HG02571 (cell line): Measurements from ENCODE around the gene TMEM242.

Source experiments
- ATAC-seq: cut with Tn5 transposase; IDR thresholded peaks from one replicate; pipeline ENCODE4 v1.9.1; 2021; ENCODE audit warnings: mild to moderate bottlenecking, moderate library complexity; ENCODE audit not compliant: unreplicated experiment

TMEM242 gene

DNA sequence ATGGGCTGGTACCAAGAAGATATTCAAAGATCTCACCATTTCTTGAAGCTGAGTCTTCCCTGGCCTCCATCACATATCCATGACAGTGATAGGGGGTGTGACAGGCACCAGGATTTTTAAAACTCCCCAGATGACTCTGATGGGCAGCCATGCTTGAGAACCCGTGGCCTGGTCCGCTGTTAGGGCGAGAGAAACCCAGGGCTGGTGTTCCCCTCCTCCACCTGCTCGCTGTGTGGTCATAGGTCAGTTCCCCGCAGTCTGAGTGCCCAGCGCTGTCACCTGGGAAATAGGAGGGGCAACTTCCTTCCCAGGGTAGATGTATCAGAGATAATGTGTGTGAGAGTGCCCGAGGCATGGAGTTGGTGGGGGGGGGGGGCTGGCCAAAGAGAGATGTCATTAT lies 50.9 kb downstream of the TMEM242 start:
- no peak for ATAC-seq

DNA sequence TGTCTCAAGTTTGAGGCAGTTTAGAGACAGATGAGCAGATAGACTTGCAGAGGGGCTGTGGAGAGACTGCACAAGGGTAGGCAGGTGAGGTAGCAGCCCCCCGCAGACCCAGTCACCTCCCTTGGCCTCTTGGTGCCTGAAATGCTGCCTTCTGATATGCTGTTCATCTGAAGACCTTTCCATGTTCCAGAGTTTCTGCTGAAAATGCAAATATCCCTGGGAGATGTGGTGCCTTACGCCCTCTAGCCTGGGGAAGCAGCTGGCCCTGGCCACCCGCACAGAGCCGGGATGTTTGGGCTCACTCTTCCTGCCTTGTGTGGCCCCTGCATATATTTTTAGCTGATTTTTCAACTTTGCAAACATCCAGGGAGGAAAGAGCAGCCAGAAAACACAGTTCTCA lies 51.4 kb downstream of the TMEM242 start:
- ATAC-seq: no peak

DNA sequence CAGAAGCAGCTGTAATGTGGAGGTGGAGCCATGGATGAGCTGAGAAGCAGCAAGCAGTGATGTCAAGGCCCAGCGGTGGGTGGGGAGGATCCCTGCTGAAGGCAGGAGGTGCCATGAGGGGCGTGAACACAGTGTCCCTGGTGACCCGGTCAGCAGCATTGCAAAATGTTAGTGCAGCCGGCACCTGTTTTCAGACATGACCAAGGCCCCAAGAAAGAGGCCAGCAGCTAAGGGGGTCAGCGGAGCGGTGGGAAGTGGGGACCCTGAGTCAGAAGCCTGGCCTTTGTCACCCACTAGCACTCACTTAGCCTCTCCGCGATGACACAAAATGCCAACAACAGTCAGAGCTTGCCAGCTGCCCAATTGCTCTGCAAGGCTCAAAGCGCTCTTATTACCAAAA lies 51.9 kb downstream of the TMEM242 start:
- ATAC-seq: no peak

DNA sequence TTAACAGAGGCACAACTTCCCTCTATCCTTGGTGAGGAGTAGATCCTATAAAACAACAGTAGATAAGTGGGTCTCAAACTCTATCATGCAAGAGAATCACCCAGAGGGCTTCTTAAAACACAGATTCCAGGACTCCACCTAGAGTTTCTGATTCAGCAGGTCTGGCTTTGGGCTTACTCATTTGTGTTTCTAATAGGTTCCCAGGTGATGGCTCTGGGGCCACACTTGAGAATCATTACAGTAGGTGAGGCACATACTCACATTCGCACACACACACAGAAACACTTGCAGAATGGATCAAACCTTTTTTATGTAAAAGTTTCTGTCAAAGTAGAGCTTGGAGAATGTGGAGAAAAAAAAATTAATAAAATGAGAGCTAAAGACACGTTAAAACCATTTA lies 52.4 kb downstream of the TMEM242 start:
- ATAC-seq: no peak

DNA sequence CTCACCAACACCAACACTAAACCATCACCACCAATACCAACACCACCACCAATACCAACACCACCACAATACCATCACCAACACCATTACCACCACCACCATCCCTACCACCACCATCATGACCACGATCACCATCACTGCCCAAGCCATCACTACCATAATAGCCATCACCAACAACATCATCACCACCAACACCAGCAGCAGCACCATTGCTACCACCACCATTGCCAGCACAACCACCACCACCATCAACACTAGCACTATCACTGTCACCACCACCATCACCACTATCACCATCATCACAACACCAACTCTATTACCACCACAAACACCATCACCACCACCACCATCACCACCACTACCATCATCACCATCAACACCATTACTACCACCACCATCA lies 53.0 kb downstream of the TMEM242 start:
- no peak for ATAC-seq

DNA sequence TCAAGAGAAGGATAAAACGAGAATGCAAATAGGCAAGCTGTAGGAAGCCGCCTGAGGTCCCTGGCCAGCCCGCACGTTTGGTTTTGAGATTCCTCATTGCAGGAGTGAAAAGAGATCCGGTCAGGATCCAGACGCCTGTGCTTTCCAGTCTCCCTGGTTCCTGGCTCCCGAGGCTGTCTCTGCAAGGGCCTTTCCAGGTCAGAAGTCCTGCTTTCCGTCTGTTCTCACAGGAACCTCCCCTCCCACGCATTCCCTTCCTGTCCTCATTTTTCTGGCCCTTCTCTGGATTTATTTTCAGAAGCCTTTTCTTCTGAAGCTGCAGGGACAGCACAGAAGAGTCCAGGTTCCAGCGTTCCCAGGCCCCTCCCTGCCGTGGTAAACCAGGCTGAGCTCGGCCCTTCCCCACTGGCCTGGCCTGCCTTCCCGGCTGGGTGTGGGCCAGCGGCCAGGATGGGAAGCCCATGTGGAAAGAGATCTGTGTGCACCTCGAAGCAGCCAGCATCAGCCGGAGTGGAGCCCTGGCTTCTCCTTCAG lies 54.0 kb downstream of the TMEM242 start:
- ATAC-seq: no peak

DNA sequence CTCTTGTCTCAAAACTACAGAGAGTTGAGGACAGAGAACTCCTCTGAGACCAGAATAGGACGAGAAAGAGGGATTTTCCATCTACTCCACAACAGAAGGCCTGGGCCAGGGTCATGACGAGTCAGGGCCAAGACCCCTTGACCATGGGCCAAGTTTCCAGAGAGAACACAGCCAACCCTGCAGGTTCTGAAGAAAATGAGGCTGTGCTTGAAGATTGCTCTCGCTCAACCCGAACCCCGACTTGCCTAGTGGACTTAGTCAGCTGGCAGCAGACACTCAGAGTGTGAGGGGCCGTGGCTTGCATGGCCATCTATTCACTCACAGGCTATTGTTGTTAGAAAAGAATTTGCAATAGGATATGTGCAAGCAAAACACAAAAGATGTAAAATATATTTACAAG lies 54.5 kb downstream of the TMEM242 start:
- no peak for ATAC-seq

DNA sequence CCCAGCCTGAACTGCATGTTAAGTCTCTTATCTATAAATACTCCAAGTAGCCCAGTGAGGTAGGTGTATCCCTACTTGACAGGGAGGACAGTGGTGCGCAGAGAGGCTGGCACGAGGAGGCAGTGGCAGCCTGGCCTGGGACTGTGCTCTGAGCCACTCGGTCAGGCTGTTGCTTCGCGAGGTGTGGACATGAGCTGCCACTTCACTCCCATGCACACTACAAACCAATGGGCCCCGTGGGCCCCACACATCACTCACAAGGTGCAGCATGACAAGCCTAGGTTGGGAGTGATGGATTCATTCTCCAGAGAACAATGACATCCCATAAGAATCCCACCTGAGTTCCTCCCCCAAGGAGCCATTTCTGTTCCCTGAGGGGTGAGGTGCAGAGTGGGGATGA lies 54.9 kb downstream of the TMEM242 start:
- no peak for ATAC-seq

DNA sequence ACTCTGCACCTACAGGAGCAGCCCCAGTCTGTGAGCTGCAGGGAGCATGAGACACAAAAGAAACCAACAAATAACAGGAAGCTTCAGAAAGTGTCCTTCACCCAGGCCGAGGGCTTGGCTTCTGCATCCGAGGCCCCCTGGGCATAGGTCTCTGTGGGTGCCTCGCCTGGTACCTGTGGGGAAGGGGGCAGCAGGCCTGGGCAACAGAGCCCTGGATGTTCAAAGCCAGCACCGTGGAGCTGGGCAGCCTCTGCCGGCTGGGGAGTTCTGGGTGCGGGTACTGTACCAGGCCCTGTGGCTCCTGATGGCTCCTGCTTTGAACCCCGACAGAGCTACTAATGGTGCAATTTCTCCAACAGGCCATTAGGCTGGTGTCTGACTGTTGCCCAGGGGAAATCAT lies 55.7 kb downstream of the TMEM242 start:
- ATAC-seq: no peak

DNA sequence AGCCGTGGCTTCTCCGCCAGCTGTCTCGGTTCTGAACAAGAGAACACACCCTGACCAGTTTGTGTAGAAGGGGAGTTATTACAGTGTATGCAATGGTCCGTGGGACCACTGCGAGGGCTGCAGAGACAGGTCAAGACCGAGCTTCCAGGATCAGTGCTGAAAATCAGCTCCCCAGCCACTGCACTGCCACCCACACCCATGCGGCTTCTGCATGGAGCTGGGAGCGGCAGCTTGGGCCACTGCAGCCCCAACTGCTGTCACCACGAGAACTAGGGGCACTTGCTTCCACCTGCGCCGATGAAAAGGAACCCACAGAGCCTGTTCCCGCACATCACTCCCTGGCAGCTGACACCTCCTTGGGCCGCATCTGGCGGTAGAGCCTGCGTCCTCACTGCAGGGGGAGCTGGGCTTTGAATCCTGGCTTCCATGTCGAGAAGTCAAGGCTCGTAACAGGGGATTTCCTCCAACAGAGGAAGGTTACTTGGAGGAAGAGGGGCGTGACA lies 56.2 kb downstream of the TMEM242 start:
- ATAC-seq: no peak

DNA sequence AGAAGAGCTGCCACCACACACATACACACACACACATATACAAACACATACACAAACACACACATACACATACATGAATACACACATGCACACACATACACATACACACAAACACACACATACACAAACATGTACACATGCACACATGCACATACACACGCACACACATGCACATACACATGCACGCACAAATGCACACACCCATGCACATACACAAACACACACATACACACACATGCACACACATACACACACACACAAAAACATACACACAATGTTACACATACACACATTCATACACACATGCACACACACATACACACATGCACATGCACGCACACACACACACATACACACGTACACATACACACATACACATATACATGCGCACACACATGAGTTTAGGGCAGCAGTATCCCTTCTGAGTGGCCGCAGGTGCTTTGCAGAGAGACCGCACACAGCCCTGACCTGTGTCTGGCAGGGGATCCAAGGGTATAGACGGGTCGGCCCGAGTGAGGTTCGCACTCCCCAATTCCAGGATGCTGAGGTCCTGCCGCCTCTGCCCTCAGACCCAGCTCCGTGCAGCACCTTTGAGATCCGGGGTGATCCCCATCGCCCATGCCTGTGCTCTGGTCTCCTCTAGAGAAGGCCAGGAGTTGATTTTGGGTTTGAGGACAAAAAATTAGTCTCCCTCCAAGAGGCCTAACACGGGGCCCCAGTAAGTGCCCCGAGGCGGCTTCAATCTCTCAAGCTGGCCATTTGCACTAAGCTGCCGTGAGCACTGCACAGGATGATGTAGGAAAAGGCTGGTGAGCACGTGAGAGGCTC lies 56.8 kb downstream of the TMEM242 start:
- no peak for ATAC-seq

DNA sequence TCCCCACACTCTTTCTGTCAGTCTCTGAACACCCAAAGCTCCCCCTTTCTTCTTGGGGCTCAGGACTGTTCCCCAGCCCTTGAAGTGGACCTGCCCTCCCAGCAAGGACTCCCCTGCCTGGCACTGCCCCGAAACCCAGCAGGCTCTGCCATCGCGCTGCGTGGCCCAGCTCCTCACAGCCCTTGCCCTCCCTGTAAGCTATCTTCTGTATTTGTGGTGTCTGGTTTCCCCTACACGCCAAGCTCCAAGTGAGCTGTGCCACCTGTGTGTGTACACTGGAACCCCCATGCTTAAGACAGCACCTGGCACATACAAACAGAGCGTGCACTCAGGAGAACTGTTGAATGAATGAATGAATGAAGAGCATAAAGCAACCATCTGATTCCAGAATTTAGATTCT lies 57.7 kb downstream of the TMEM242 start:
- ATAC-seq: no peak

DNA sequence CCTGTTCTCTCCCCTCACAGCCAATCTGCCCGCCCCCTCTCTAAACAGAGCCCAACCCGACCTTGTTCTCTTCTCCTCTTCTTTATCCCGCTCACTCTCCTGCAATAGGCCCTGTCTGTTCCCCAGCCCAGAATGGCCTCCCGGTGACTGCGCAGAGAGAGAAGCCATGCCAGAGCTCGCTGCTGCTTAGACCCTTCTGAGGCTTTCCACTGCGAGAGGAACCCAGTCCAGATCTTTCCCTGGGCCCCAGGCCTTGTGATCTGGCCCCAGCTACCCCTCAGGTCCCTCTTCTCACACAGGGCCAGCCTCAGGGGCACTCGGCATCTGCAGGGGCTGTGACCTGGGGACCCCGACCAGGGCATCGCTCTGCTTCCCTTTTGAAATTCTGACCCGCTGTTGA lies 58.1 kb downstream of the TMEM242 start:
- ATAC-seq: no peak

DNA sequence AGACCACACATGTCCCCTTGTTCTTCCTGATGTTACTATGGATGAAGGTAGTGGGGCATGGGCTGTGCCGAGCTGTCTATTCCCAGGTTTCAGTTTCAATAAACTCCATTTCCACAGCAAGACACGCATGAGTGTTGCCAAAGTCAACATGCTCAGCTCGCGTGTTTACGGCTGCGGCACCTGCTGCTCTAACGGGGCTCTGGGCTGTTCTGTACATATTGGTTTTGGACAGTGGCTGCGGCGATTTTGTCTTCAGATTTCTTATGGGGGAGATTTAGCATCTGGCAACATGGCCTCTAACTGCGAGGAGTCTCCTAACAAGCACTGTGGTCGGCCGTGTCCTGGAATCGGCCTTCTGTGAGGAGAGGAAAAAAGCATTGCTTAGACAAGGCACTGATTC lies 58.6 kb downstream of the TMEM242 start:
- ATAC-seq: no peak

DNA sequence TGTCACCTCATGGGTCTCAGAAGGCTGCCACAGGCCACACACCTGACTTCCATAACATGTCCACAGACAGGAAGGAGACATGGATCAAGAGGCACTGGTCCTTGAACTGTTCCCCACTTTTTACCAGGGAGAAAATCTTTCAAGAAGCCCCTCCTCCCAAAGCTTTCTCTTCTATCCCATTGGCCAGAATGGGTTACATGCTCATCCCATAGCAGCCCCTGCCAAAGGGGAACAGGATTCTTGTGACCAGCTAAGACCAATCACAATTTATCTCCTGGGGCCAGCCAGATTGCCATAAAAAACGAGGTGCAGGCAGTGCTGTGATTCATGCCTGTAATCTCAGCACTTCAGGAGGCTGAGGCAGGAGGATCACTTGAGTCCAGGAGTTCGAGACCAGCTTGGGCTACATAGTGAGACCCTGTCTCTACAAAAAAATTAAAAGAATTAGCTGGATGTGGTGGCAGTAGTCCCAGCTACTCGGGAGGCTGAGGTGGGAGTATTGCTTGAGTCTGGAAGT lies 59.4 kb downstream of the TMEM242 start:
- no peak for ATAC-seq

DNA sequence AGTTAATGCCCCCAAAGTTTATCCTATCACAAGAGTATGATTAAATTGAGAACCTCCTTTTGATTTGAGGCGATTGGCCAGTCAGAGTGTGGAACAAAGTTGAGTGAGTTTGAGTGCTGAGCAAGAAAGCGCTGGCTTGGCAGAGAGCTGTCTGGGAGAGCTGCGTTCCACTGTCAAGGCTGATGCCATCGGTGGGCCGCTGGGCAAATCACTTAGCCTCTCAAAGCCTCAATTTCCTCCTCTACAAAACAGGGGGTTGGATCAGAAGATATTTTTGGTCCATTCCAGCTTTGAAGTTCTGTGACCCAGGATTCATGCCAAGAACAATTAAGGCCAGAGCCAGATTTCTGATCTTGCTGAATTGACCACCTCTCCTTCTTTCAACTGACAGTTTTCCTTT lies 60.2 kb downstream of the TMEM242 start:
- no peak for ATAC-seq

DNA sequence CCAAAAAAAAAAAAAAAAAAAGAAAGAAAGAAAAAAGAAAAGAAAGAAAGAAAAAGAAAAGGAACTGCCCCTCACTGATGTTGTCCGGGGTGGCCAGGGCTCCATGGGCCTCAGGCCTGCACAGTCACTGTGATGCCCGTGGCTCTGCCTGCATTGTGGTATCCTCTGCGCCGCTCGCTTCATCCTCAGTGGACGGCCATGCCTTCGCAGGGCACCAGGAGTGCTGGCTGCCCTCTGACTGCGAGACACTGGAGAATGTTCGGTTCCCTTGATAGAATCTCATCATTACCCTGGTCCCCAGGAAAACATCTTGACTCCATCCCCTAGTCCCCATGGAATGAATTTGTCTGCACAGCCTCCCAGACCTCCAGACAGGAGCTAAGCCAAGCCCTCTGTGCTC lies 61.7 kb downstream of the TMEM242 start:
- ATAC-seq: no peak

DNA sequence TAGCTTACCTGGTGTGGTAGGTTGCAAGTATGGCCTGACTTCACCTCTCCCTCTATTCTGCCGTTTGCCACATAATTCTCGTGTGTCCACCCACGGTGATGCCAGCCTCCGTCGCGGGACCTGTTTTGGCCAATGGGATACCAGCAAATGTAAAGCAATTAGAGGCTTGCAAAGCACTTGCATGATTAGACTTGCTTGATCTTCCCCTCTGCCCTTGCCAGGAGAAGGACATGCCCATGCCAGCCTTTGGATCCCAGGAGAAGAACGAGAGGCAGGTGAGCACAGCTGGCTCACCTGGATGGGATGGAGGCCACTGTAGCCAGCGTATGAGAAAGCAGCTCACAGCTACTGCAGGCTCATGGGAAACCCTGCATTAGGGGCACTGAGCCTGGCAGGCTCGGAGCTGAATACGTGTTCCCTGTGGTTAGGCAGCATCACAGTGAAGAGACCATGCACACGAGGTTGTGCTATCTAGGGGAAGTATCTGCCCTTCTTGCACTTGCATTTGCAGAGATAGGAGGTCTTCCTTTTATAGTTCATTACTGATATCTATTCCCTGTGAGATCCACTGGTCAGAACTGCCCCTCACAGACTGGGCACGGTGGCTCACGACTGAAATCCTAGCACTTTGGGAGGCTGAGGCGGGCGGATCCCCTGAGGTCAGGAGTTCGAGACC lies 62.4 kb downstream of the TMEM242 start:
- no peak for ATAC-seq

DNA sequence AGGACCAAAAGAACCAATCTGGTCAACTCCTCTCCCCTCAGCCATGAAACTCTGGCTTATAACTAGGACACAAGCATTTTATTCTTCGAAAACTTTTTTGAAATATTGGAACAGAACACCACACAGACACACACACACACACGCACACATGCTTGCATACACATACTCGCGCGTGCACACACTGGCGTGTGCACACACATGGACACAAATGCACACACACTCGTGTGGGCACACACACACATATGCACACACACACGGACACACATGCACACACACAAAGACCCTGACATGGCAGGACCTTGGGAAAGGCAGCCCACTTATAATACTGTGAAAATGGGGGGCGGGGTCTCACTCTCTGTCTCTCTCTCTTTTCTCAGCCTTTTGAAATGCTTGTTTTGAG lies 63.9 kb downstream of the TMEM242 start:
- ATAC-seq: no peak

DNA sequence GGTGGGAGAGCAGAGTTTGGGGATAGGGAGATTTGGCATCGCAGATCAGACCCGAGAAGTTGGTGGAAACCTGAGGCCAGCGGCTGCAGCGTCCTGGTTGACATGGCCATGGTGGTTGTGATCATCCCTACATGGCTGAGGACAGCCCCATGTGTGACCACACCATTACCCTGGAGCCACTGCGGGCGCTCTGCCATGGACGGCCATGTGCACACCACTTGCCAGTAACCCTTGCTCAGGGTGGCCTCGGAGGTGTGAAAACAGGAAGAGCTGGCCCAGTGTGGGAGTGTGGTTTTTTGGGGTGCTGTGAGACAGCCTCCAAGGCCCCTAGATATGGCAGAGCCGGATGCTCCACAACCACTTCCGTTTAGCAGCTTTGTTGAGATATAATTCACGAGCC lies 64.4 kb downstream of the TMEM242 start:
- ATAC-seq: no peak

DNA sequence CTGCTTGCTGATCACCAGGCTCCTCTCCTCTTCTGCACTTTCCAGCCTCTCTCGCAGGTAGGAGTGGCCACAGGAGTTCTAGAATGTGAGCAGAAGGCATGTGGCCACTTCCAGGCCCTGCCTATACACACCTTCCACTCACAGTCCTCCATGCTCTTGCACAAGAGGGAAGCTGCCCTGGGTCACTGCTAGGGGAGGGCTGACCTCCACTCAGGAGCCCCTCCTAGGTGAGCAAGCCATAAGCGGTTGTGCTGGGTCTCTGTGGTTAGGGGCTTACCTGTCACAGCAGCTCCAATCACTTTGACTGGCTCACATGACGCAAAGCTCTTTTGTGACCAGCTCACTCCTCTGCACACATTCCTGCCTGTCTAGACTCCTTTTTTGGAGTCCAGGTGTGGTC lies 68.2 kb downstream of the TMEM242 start:
- ATAC-seq: no peak

DNA sequence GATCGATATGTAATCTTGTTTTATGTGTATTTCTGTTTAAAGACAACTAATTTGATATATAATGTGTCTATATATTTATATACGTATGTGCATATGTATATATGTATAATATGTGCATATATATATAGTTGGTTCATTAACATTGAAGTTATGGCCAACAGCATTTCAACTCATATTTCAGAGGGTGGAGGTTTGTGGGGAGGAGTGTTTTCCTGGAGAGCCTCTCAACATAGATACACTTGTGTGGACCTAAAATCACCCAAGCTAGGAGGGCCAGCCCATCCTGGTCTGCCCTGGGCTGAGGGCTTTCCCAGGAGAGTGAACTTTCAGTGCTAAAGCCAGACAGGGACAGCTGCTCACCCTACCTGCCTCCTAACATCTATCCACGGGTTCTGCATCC lies 68.8 kb downstream of the TMEM242 start:
- ATAC-seq: no peak
